HT1080 (cell line): ENCODE data around the gene ATRIP. TPM values are rescaled to one million over a fixed set of nuclear protein-coding genes. Genes with fewer than 3 reads are reported as not detected.
"Not testable (repeated sequence)": the region's sequence is repeated elsewhere in the genome, so short reads cannot be mapped to it uniquely, and the experiment has no call there.

Experiments
- DNase-seq: peaks from one replicate; pipeline ENCODE4 v3.0.0-alpha.2; 2015; ENCODE audit warnings: low read depth
- total RNA-seq: library from RNA; depleted of rRNA; stranded (reverse); fragments of >200 nt; shearing (Covaris generic); gene quantifications from 2 replicates; pipeline ENCODE4 v1.2.3, GENCODE V29; 2014

Gene ATRIP
- total RNA-seq, 1 experiment from 2014 or later: 29.2 TPM

- DNase-seq: peak; percentile 72
Observed at GRCh38 chr3:48435774-48436476, 10.6 kb upstream of the ATRIP start.

- DNase-seq: no peak
Observed at GRCh38 chr3:48436477-48436787, 10.1 kb upstream of the ATRIP start.

DNA sequence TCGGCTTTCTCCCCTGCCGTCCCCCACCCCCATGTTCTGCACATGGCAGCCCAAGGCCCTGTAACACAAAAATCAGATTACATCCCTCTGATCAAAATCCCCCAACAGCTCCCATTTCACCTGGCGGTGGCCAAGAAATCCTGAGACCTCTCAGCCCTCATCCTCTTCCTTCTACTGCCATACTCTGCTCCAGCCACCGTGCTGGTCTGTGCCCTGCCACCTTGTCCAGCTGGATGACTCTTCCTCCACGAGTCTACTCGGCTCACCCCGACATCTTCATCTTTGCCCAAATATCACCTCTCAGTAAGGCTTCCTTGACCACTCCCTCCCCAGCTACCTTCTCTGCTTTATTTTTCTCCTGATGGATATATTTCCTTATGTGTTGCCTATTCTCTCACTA, 9.7 kb upstream of the ATRIP start:
- DNase-seq: no peak

DNA sequence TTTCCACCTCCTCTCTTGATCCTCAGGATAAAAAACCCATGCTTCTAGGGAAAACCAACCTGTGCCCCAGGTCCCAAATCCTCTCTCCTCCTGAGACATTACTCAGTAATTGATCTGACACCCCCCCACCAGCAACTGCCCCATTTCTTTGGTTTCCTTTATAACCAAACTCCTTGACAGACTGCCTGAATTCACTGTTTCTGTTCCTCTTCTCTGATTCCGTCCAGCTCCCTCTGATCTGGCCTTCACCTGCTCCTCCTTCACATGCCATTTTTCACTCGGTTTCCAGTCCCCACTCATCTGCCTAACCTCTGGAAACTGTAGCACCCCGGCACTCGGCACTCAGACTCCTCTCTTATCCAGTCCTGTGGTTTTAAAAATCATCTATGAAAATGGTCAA, 8.7 kb upstream of the ATRIP start:
- no peak for DNase-seq

DNA sequence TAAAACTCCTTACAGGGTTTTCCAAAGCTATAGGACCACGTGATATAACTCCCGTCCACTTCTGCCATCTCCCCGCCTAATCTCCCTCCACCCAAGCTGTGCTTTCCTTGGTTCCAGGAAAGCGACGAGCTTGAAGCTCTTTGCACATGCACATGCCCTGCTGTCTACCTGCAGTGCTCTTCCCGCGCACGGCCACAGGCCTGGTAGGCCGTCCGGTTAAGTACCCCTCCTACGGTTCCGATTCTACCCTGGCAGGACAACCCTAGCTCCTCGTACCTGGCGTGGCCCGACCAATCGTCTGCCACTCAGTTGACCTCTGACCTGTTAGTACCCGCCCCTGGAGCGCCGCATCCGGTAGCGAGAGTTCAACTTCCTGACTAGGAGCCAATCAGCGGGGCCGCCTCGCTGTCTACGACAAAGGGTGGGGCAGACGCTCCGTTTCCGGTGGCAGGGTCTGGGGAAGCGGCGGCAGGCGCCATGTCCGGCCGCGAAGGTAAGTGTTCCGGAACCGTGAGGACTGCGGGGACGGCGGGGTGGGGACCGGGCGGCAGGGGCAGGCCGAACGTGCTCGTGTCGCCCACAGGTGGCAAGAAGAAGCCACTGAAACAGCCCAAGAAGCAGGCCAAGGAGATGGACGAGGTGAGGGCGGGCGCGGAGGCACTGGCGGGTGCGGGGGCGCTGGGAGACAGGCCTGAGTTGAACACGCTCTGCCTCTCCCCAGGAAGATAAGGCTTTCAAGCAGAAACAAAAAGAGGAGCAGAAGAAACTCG, 6.5 kb upstream of the ATRIP start, which contains the start of the genes CCDC51 and TMA7:
TSS of gene CCDC51 (minus strand) at position 300 of the 770 bp plus-strand sequence. CDS start 4,991 bp downstream, outside the sequence.
TSS of gene TMA7 (plus strand) at position 438 of the 770 bp plus-strand sequence. CDS start at position 478, 40 bp downstream.
- DNase-seq: peak; percentile 95

DNA sequence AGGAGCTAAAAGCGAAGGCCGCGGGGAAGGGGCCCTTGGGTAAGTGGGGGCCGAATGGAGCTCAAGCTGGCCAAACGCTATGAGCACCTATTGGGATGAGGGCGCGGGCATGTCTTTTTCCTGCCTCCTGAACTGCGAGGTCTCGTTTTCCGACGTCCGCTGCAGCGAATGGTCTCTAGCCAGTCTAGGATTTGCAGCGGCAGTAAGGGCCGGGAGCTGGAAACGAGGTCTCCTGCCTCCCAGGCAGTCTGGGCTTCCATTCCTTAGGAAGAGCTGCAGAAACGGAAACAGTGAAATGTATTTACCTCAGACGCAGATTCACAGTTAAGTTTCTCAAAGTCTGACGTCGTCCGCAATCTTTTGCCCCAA, 6.0 kb upstream of the ATRIP start:
- DNase-seq: no peak

- no peak for DNase-seq
Observed at GRCh38 chr3:48441940-48442339, 4.6 kb upstream of the ATRIP start.

GRCh38 chr3:48445277-48445882, 1.2 kb upstream of the ATRIP start:
- DNase-seq: no peak

DNA sequence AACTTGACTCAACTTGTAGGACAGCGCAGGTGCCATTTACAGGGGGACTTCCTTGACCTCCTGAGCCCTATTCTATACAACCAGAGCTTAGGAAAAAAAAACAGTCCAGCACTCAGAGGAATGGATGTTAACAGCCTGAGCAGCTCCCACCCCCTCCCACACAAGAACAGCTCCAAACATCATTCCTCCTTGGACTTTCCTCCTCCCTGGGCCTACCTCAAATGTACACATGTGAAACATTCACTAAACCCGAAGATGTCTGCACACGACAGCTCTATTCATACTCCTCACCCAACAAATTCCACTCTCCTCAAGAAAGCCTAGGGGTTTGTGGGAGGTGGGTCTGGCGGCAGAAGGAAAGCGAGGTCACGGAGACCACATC, 503 bp upstream of the ATRIP start:
- no peak for DNase-seq

DNA sequence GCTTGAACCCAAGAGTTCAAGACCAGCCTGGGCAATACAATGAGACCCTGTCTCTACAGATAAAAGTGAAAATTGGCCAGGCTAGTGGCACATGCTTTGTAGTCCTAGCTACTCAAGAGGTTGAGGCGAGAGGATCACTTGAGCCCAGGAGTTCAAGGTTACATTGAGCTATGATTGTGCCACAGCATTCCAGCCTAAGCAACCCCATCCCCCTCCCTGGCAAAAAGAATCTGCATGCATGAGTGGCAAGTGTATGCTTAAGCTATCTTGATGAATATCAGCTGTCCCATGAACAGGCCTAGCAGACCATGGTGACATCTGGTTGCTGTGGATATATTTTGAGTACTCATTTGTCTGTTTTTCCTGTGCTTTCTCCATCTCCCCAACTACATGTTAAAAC, 4.7 kb downstream of the ATRIP start:
- no peak for DNase-seq

DNA sequence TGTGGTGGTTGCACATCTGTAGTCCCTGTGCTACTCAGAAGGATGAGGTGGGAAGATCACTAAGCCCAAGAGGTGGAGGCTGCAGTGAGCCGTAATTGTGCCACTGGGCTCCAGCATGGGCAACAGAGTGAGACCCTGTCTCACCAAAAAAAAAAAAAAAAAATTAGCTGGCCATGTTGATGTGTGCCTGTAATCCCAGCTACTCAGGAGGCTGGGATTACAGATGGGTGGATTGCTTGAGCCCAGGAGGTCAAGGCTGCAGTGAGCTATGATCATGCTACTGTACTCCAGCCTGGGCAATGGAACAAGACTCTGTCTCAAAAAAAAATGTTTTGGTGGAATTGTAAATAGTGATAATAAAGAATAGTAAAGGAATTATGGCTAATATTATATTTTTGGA, 9.9 kb downstream of the ATRIP start:
- DNase-seq: no peak

DNA sequence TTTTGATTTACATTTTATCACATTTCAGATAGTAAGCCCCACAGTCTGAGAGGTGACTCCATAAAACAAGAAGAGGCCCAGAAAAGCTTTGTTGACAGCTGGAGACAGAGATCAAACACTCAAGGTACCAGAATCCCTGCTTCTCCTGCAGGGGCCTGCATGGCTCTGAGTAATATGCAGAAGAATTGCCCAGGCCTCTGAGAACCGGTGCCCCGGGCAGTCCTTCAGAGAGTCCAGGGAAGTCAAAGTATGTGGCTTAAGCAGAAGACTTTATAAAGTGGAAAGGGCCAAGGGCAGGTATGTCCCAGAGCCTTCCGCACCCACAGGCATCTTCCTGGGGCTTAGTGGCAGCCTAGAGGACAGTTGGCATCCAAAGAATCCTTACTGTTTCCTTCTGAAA, 12.8 kb downstream of the ATRIP start:
- no peak for DNase-seq

GRCh38 chr3:48459773-48460516, 13.4 kb downstream of the ATRIP start:
- DNase-seq: no peak

GRCh38 chr3:48460517-48460902, 14.0 kb downstream of the ATRIP start:
- no peak for DNase-seq

- not testable (repeated sequence) for DNase-seq
Observed at GRCh38 chr3:48461767-48462166, 15.2 kb downstream of the ATRIP start.

GRCh38 chr3:48463703-48464102, 17.2 kb downstream of the ATRIP start:
- DNase-seq: no peak

DNA sequence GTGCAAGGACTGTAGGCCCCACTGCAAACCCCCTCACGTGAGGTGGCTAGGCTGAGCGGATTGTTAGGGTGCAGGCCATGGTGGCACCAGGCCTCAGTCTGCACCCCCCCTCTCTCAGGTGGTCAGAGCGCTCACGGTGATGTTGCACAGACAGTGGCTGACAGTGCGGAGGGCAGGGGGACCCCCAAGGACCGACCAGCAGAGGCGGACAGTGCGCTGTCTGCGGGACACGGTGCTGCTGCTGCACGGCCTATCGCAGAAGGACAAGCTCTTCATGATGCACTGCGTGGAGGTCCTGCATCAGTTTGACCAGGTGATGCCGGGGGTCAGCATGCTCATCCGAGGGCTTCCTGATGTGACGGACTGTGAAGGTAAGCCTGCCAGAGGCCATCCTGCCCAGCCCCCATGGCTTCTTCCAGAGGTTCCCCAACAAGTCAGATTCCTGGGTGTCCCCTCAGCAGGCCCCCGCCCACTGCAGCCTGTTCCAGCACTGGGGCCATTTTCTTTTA, 18.2 kb downstream of the ATRIP start:
- no peak for DNase-seq

GRCh38 chr3:48465237-48465530, 18.6 kb downstream of the ATRIP start:
- no peak for DNase-seq

- DNase-seq: peak; percentile 100
Observed at GRCh38 chr3:48465531-48466378, 19.2 kb downstream of the ATRIP start.

- no peak for DNase-seq
Observed at GRCh38 chr3:48466386-48467109, 20.0 kb downstream of the ATRIP start.
